Osteoblast (primary cell): Measurements from ENCODE around the gene RAD51B. TPM values are rescaled to one million over a fixed set of nuclear protein-coding genes. Genes with fewer than 3 reads are reported as not detected.

Experiments used
- DNase-seq: peaks from one replicate; pipeline ENCODE4 v3.0.0; 2011; ENCODE audit warnings: low spot score, mixed read lengths; ENCODE audit not compliant: insufficient read length; ENCODE audit errors: missing footprints
- H2AFZ ChIP-seq: 2 replicates; pipeline ENCODE4 v1.6.0; 2011; ENCODE audit warnings: mild to moderate bottlenecking, low read length
- H3K27ac ChIP-seq: 2 replicates; pipeline ENCODE4 v1.5.1; 2011; ENCODE audit warnings: mild to moderate bottlenecking, low read depth, low read length, moderate library complexity
- H3K27me3 ChIP-seq: 2 replicates; pipeline ENCODE4 v1.6.0; 2012; ENCODE audit warnings: mild to moderate bottlenecking, control low read depth, inconsistent platforms, low read length, moderate library complexity; ENCODE audit not compliant: insufficient read depth
- H3K36me3 ChIP-seq: 2 replicates; pipeline ENCODE4 v1.5.1; 2011; ENCODE audit warnings: mild to moderate bottlenecking, low read length, control low read depth, moderate library complexity; ENCODE audit not compliant: insufficient read depth
- H3K4me1 ChIP-seq: 2 replicates; pipeline ENCODE4 v1.5.1; 2011; ENCODE audit warnings: mild to moderate bottlenecking, low read length, control low read depth, moderate library complexity; ENCODE audit not compliant: insufficient read depth
- H3K4me2 ChIP-seq: 2 replicates; pipeline ENCODE4 v1.6.0; 2011; ENCODE audit warnings: mild to moderate bottlenecking, low read length; ENCODE audit not compliant: insufficient read depth
- H3K4me3 ChIP-seq: fragments of 200-600 bp; sonication (generic); 3 replicates; pipeline ENCODE4 v1.5.1; 2012; ENCODE audit warnings: mild to moderate bottlenecking, low read length, inconsistent platforms; ENCODE audit not compliant: insufficient read depth
- H3K79me2 ChIP-seq: 2 replicates; pipeline ENCODE4 v1.6.0; 2012; ENCODE audit warnings: mild to moderate bottlenecking, low read length, control low read depth, inconsistent platforms; ENCODE audit not compliant: insufficient read depth
- H3K9me3 ChIP-seq: 2 replicates; pipeline ENCODE4 v1.5.1; 2011; ENCODE audit warnings: low read depth, low read length, control low read depth
- H4K20me1 ChIP-seq: 2 replicates; pipeline ENCODE4 v1.6.0; 2012; ENCODE audit warnings: mild to moderate bottlenecking, low read length, control low read depth; ENCODE audit not compliant: insufficient read depth
- CTCF ChIP-seq: IDR thresholded peaks from 2 replicates; pipeline ENCODE4 v1.5.1; 2011; ENCODE audit warnings: mild to moderate bottlenecking, low read depth, low read length, moderate library complexity; ENCODE audit errors: extremely low read depth
- total RNA-seq: library from RNA; depleted of rRNA; stranded (reverse); fragments of >200 nt; gene quantifications from 2 replicates; pipeline ENCODE4 v1.2.3, GENCODE V29; 2012

RAD51B gene
- total RNA-seq, 1 donor: 13.8 TPM

- Histone ChIP-seq H3K27me3 (no peaks in the 10 kb centered on the region), H3K36me3 (no peaks in the 10 kb centered on the region), H3K4me2 (no peak overlapping the region), H2AFZ (no peak overlapping the region), H3K4me1 (peaks cover 22% of the 10 kb centered on the region), H3K9me3 (no peaks in the 10 kb centered on the region), H4K20me1 (no peaks in the 10 kb centered on the region), H3K79me2 (no peaks in the 10 kb centered on the region), H3K27ac (no peak overlapping the region), H3K4me3 (no peak overlapping the region)
- TF ChIP-seq CTCF: no peak
- no peak for DNase-seq
Measured at GRCh38 chr14:68018598-68018997, 199.0 kb downstream of the RAD51B start.

GRCh38 chr14:68020493-68020892, 200.9 kb downstream of the RAD51B start:
- no peaks in the 10 kb centered on the region for H4K20me1 ChIP-seq
- no peaks in the 10 kb centered on the region for H3K79me2 ChIP-seq
- no peak for DNase-seq
- H3K27ac ChIP-seq: no peak overlapping the region
- no peak overlapping the region for H3K4me3 ChIP-seq
- no peak overlapping the region for H2AFZ ChIP-seq
- no peaks in the 10 kb centered on the region for H3K27me3 ChIP-seq
- H3K9me3 ChIP-seq: no peaks in the 10 kb centered on the region
- no peak overlapping the region for H3K4me2 ChIP-seq
- TF ChIP-seq CTCF: no peak
- peaks cover 22% of the 10 kb centered on the region for H3K4me1 ChIP-seq
- no peaks in the 10 kb centered on the region for H3K36me3 ChIP-seq

GRCh38 chr14:68020999-68021663, 201.6 kb downstream of the RAD51B start:
- Histone ChIP-seq H3K4me2 (no peak overlapping the region), H3K9me3 (no peaks in the 10 kb centered on the region), H3K79me2 (no peaks in the 10 kb centered on the region), H3K4me3 (no peak overlapping the region), H3K27ac (no peak overlapping the region), H2AFZ (peak overlapping the region; percentile 52), H3K27me3 (no peaks in the 10 kb centered on the region), H4K20me1 (no peaks in the 10 kb centered on the region), H3K4me1 (peaks cover 15% of the 10 kb centered on the region), H3K36me3 (no peaks in the 10 kb centered on the region)
- TF ChIP-seq CTCF: no peak
- no peak for DNase-seq

GRCh38 chr14:68027276-68027675, 207.7 kb downstream of the RAD51B start:
- Histone ChIP-seq H2AFZ (peak overlapping the region; percentile 64), H4K20me1 (no peaks in the 10 kb centered on the region), H3K4me2 (peak overlapping the region; percentile 63), H3K27me3 (no peaks in the 10 kb centered on the region), H3K36me3 (no peaks in the 10 kb centered on the region), H3K4me3 (no peak overlapping the region), H3K4me1 (peaks cover 13% of the 10 kb centered on the region), H3K27ac (no peak overlapping the region), H3K79me2 (no peaks in the 10 kb centered on the region), H3K9me3 (no peaks in the 10 kb centered on the region)
- no peak for DNase-seq
- TF ChIP-seq CTCF: no peak
